ENCODE results near the gene GSTO2.

Gene GSTO2

GRCh38 chr10:104340641-104341040 lies 71.7 kb downstream of the GSTO2 start:
- no peak for TF ChIP-seq CTCF (conservative IDR thresholded peaks at IDR 0.05; ENCODE audit: low read depth, low read length)
- no peak overlapping the region for H3K4me3 ChIP-seq (ENCODE audit: low read depth, low read length)
- DNase-seq (ENCODE audit: low read depth): no peak

- no peak overlapping the region for H3K4me3 ChIP-seq (ENCODE audit: low read depth, low read length)
- no peak for DNase-seq (ENCODE audit: low read depth)
- no peak for TF ChIP-seq CTCF (conservative IDR thresholded peaks at IDR 0.05; ENCODE audit: low read depth, low read length)
Measured at GRCh38 chr10:104342941-104343411, 74.0 kb downstream of the GSTO2 start.

GRCh38 chr10:104344219-104344618 lies 75.2 kb downstream of the GSTO2 start:
- H3K4me3 ChIP-seq (ENCODE audit: low read depth, low read length): no peak overlapping the region
- TF ChIP-seq CTCF (conservative IDR thresholded peaks at IDR 0.05; ENCODE audit: low read depth, low read length): no peak
- DNase-seq (ENCODE audit: low read depth): no peak

- DNase-seq (ENCODE audit: low read depth): no peak
- no peak for TF ChIP-seq CTCF (conservative IDR thresholded peaks at IDR 0.05; ENCODE audit: low read depth, low read length)
- H3K4me3 ChIP-seq (ENCODE audit: low read depth, low read length): no peak overlapping the region
Measured at GRCh38 chr10:104345515-104345914, 76.5 kb downstream of the GSTO2 start.

GRCh38 chr10:104345941-104346340 lies 77.0 kb downstream of the GSTO2 start:
- no peak overlapping the region for H3K4me3 ChIP-seq (ENCODE audit: low read depth, low read length)
- no peak for TF ChIP-seq CTCF (conservative IDR thresholded peaks at IDR 0.05; ENCODE audit: low read depth, low read length)

GRCh38 chr10:104347295-104348045 lies 78.5 kb downstream of the GSTO2 start:
- no peak for DNase-seq (ENCODE audit: low read depth)
- no peak for TF ChIP-seq CTCF (conservative IDR thresholded peaks at IDR 0.05; ENCODE audit: low read depth, low read length)
- H3K4me3 ChIP-seq (ENCODE audit: low read depth, low read length): no peak overlapping the region

More at GRCh38 chr10:104345941-104346340, 77.0 kb downstream of the GSTO2 start:
- DNase-seq (ENCODE audit: low read depth): no peak

GRCh38 chr10:104348601-104349000 lies 79.6 kb downstream of the GSTO2 start:
- no peak for TF ChIP-seq CTCF (conservative IDR thresholded peaks at IDR 0.05; ENCODE audit: low read depth, low read length)
- H3K4me3 ChIP-seq (ENCODE audit: low read depth, low read length): no peak overlapping the region
- DNase-seq (ENCODE audit: low read depth): no peak

Measured in choroid plexus epithelial cell (primary cell).